Smooth muscle cell (in vitro differentiated cells): Measurements from ENCODE around the gene ARHGAP12. TPM values are rescaled to one million over a fixed set of nuclear protein-coding genes. Genes with fewer than 3 reads are reported as not detected.

ENCODE experiments used
- DNase-seq: peaks from one replicate; lab custom pipeline; 2025; ENCODE audit not compliant: unreplicated experiment; lab: John Stamatoyannopoulos, UW
- H2AFZ ChIP-seq: fragments of 200-600 bp; sonication (generic); 2 replicates; pipeline ENCODE4 v1.6.0; 2016; ENCODE audit warnings: antibody characterized with exemption, low read depth, mild to moderate bottlenecking
- H3F3A ChIP-seq: fragments of 200-600 bp; sonication (generic); 2 replicates; pipeline ENCODE4 v1.6.0; 2017; ENCODE audit warnings: antibody characterized with exemption, low read depth
- H3K27ac ChIP-seq: fragments of 200-600 bp; sonication (generic); 2 replicates; pipeline ENCODE4 v1.5.1; 2016; ENCODE audit warnings: low read depth, mild to moderate bottlenecking
- H3K27me3 ChIP-seq: fragments of 200-600 bp; sonication (generic); 2 replicates; pipeline ENCODE4 v1.6.1; 2016; ENCODE audit warnings: low read depth, mild to moderate bottlenecking
- H3K36me3 ChIP-seq: fragments of 200-600 bp; sonication (generic); 2 replicates; pipeline ENCODE4 v1.5.1; 2016; ENCODE audit warnings: low read depth
- H3K4me1 ChIP-seq: fragments of 200-600 bp; sonication (generic); 2 replicates; pipeline ENCODE4 v1.5.1; 2016; ENCODE audit warnings: low read depth
- H3K4me2 ChIP-seq: fragments of 200-600 bp; sonication (generic); 2 replicates; pipeline ENCODE4 v1.6.0; 2016; ENCODE audit warnings: mild to moderate bottlenecking
- H3K4me3 ChIP-seq: fragments of 200-600 bp; sonication (generic); 2 replicates; pipeline ENCODE4 v1.5.1; 2016; ENCODE audit warnings: mild to moderate bottlenecking
- H3K79me2 ChIP-seq: fragments of 200-600 bp; sonication (generic); 2 replicates; pipeline ENCODE4 v1.6.0; 2016; ENCODE audit warnings: low read depth, mild to moderate bottlenecking
- H3K9ac ChIP-seq: fragments of 200-600 bp; sonication (generic); 2 replicates; pipeline ENCODE4 v1.6.0; 2016; ENCODE audit warnings: low read depth
- H3K9me3 ChIP-seq: fragments of 200-600 bp; sonication (generic); replicated peaks from 2 replicates; pipeline ENCODE4 v1.5.1; 2016; ENCODE audit warnings: low read depth
- H4K20me1 ChIP-seq: fragments of 200-600 bp; sonication (generic); 2 replicates; pipeline ENCODE4 v1.6.0; 2016; ENCODE audit warnings: low read depth
- CTCF ChIP-seq: fragments of 200-600 bp; sonication (generic); IDR thresholded peaks from 2 replicates; pipeline ENCODE4 v1.5.1; 2017; ENCODE audit warnings: borderline replicate concordance, mild to moderate bottlenecking, antibody characterized with exemption; ENCODE audit not compliant: insufficient read depth, poor library complexity, severe bottlenecking
- WGBS: methylation state at CpG from one replicate; pipeline ENCODE4 v1.1.7; 2016; ENCODE audit warnings: low lambda C conversion rate; 5-methylcytosine and 5-hydroxymethylcytosine counted together
- polyA plus RNA-seq: library from polyadenylated mRNA; unstranded; fragments of >200 nt; fragmentation: Nextera tagmentation; extraction: Ambion mirVana; gene quantifications from 2 replicates; pipeline ENCODE4 v1.2.1, GENCODE V29; 2016
- total RNA-seq: library from RNA; depleted of rRNA; stranded (reverse); fragments of >200 nt; gene quantifications from 2 replicates; pipeline ENCODE4 v1.2.3, GENCODE V29; 2014

Gene ARHGAP12
- total and polyA plus RNA-seq, 2 experiments from 2014 or later, result 14.5 to 46.2 TPM

- 82% methylated on average over 9 of the region's 9 CpGs for WGBS
- no peaks in the 10 kb centered on the region for H3K4me1 ChIP-seq
Observed at GRCh38 chr10:31836569-31837406, 91.8 kb downstream of the ARHGAP12 start.

GRCh38 chr10:31833753-31834152, 94.9 kb downstream of the ARHGAP12 start:
- Histone ChIP-seq H3F3A (peaks cover 7% of the 10 kb centered on the region), H3K4me1 (no peaks in the 10 kb centered on the region), H2AFZ (no peak overlapping the region), H3K9me3 (no peaks in the 10 kb centered on the region), H3K27ac (no peak overlapping the region), H3K27me3 (no peaks in the 10 kb centered on the region), H3K36me3 (no peaks in the 10 kb centered on the region), H4K20me1 (no peaks in the 10 kb centered on the region), H3K9ac (no peak overlapping the region), H3K4me2 (no peak overlapping the region), H3K79me2 (no peaks in the 10 kb centered on the region), H3K4me3 (no peak overlapping the region)
- no peak for DNase-seq
- no peak for TF ChIP-seq CTCF

More at GRCh38 chr10:31836569-31837406, 91.8 kb downstream of the ARHGAP12 start:
- H3K27ac ChIP-seq, result no peak overlapping the region
- H3K79me2 ChIP-seq, result no peaks in the 10 kb centered on the region
- DNase-seq, result no peak
- peaks cover 7% of the 10 kb centered on the region for H3F3A ChIP-seq
- no peaks in the 10 kb centered on the region for H3K9me3 ChIP-seq
- no peaks in the 10 kb centered on the region for H3K36me3 ChIP-seq
- no peaks in the 10 kb centered on the region for H4K20me1 ChIP-seq
- H3K9ac ChIP-seq, result no peak overlapping the region
- H2AFZ ChIP-seq, result no peak overlapping the region
- peak; percentile 61 for TF ChIP-seq CTCF
- no peak overlapping the region for H3K4me2 ChIP-seq
- H3K4me3 ChIP-seq, result no peak overlapping the region
- H3K27me3 ChIP-seq, result no peaks in the 10 kb centered on the region

- Histone ChIP-seq H3K9ac (no peak overlapping the region), H3K4me1 (no peaks in the 10 kb centered on the region), H3K27ac (no peak overlapping the region), H3K36me3 (no peaks in the 10 kb centered on the region), H3K4me2 (no peak overlapping the region), H3K9me3 (no peaks in the 10 kb centered on the region), H3K79me2 (no peaks in the 10 kb centered on the region), H3K27me3 (no peaks in the 10 kb centered on the region), H3F3A (peaks cover 1% of the 10 kb centered on the region), H3K4me3 (no peak overlapping the region), H4K20me1 (no peaks in the 10 kb centered on the region), H2AFZ (no peak overlapping the region)
- 92% methylated on average over 1 of the region's 1 CpG for WGBS
- no peak for TF ChIP-seq CTCF
- no peak for DNase-seq
Observed at GRCh38 chr10:31832261-31832660, 96.4 kb downstream of the ARHGAP12 start.

- H3K4me3 ChIP-seq, result no peak overlapping the region
- no peaks in the 10 kb centered on the region for H3K9me3 ChIP-seq
- H3K4me1 ChIP-seq, result no peaks in the 10 kb centered on the region
- no peaks in the 10 kb centered on the region for H3K79me2 ChIP-seq
- H3K4me2 ChIP-seq, result no peak overlapping the region
- H3K36me3 ChIP-seq, result no peaks in the 10 kb centered on the region
- TF ChIP-seq CTCF, result no peak
- H3K27me3 ChIP-seq, result no peaks in the 10 kb centered on the region
- WGBS, result 93% methylated on average over 5 of the region's 5 CpGs
- no peaks in the 10 kb centered on the region for H4K20me1 ChIP-seq
- H2AFZ ChIP-seq, result no peak overlapping the region
- no peaks in the 10 kb centered on the region for H3F3A ChIP-seq
- DNase-seq, result no peak
- no peak overlapping the region for H3K9ac ChIP-seq
- no peak overlapping the region for H3K27ac ChIP-seq
Observed at GRCh38 chr10:31830887-31831286, 97.7 kb downstream of the ARHGAP12 start.
